Activated CD8-positive, alpha-beta memory T cell treated with anti-CD3 and anti-CD28 coated beads, Interleukin-2, amount 50 U/mL, for 24 hours (primary cell): Measurements from ENCODE around the gene TNFRSF14.

ENCODE experiments used
- DNase-seq: peaks from one replicate; pipeline ENCODE4 v3.0.0-alpha.2; 2020; ENCODE audit errors: extremely low read depth

Gene TNFRSF14

GRCh38 chr1:2587860-2588571 lies 31.8 kb downstream of the TNFRSF14 start:
- no peak for DNase-seq

- DNase-seq, result no peak
These were observed 32.7 kb downstream of the TNFRSF14 start for GRCh38 chr1:2588661-2589430.

- no peak for DNase-seq
These were observed 33.5 kb downstream of the TNFRSF14 start for GRCh38 chr1:2589431-2590232.

- DNase-seq, result no peak
These were observed 34.3 kb downstream of the TNFRSF14 start for GRCh38 chr1:2590233-2591141.

GRCh38 chr1:2591233-2591580 lies 35.0 kb downstream of the TNFRSF14 start:
- DNase-seq, result no peak

- no peak for DNase-seq
These were observed 35.5 kb downstream of the TNFRSF14 start for GRCh38 chr1:2591581-2592261.

- no peak for DNase-seq
These were observed 36.5 kb downstream of the TNFRSF14 start for GRCh38 chr1:2592672-2593071.

GRCh38 chr1:2593251-2593878 lies 37.2 kb downstream of the TNFRSF14 start:
- no peak for DNase-seq

- DNase-seq, result no peak
These were observed 38.0 kb downstream of the TNFRSF14 start for GRCh38 chr1:2594001-2594640.

- DNase-seq, result no peak
These were observed 38.5 kb downstream of the TNFRSF14 start for GRCh38 chr1:2594641-2595131.

- no peak for DNase-seq
These were observed 39.2 kb downstream of the TNFRSF14 start for GRCh38 chr1:2595261-2595811.

- no peak for DNase-seq
These were observed 39.8 kb downstream of the TNFRSF14 start for GRCh38 chr1:2595812-2596529.

- no peak for DNase-seq
These were observed 40.6 kb downstream of the TNFRSF14 start for GRCh38 chr1:2596530-2597333.

- no peak for DNase-seq
These were observed 41.5 kb downstream of the TNFRSF14 start for GRCh38 chr1:2597441-2598328.

GRCh38 chr1:2598329-2598931 lies 42.3 kb downstream of the TNFRSF14 start:
- DNase-seq, result no peak

- DNase-seq, result no peak
These were observed 45.6 kb downstream of the TNFRSF14 start for GRCh38 chr1:2601721-2602303.
